ENCODE measurements around the gene PRM3. TPM values are rescaled to one million over a fixed set of nuclear protein-coding genes. Genes with fewer than 3 reads are reported as not detected.

Gene PRM3
- total RNA-seq, 4 donors from 2014 or later: not detected

- DNase-seq (ENCODE audit: low spot score) (no peak), ATAC-seq (ENCODE audit: low FRiP score) (no peak)
- no peak for TF ChIP-seq CTCF (IDR thresholded peaks at IDR 0.05)
These were observed 37.2 kb upstream of the PRM3 start for GRCh38 chr16:11310634-11310977.

- DNase-seq (ENCODE audit: low spot score): no peak
- TF ChIP-seq CTCF (IDR thresholded peaks at IDR 0.05): no peak
- no peak for ATAC-seq (ENCODE audit: low FRiP score)
These were observed 36.6 kb upstream of the PRM3 start for GRCh38 chr16:11309895-11310633.

- no peak for TF ChIP-seq CTCF (IDR thresholded peaks at IDR 0.05)
- ATAC-seq (ENCODE audit: low FRiP score): peak; percentile 4
These were observed 35.3 kb upstream of the PRM3 start for GRCh38 chr16:11308493-11309283.

GRCh38 chr16:11307639-11308492, 34.4 kb upstream of the PRM3 start:
- no peak for ATAC-seq (ENCODE audit: low FRiP score)
- DNase-seq (ENCODE audit: low spot score): no peak
- TF ChIP-seq CTCF (IDR thresholded peaks at IDR 0.05): no peak

More at GRCh38 chr16:11308493-11309283, 35.3 kb upstream of the PRM3 start:
- DNase-seq (ENCODE audit: low spot score): no peak

- TF ChIP-seq CTCF (IDR thresholded peaks at IDR 0.05): no peak
- DNase-seq (ENCODE audit: low spot score) (no peak), ATAC-seq (ENCODE audit: low FRiP score) (no peak)
These were observed 33.7 kb upstream of the PRM3 start for GRCh38 chr16:11306997-11307638.

- no peak for TF ChIP-seq CTCF (IDR thresholded peaks at IDR 0.05)
- no peak for ATAC-seq (ENCODE audit: low FRiP score)
These were observed 33.0 kb upstream of the PRM3 start for GRCh38 chr16:11306381-11306780.

More at GRCh38 chr16:11306381-11306780, 33.0 kb upstream of the PRM3 start:
- DNase-seq (ENCODE audit: low spot score): no peak

Data from omental fat pad (tissue), 4 donors.